Sigmoid colon (tissue), 7 donors: Measurements from ENCODE around the gene RNF151. TPM values are rescaled to one million over a fixed set of nuclear protein-coding genes. Genes with fewer than 3 reads are reported as not detected.

ENCODE experiments used
- DNase-seq: peaks from one replicate; pipeline ENCODE4 v3.0.0-alpha.2; 2019
- H3K27ac ChIP-seq, 4 donors: fragments of 200-600 bp; sonication (generic); one replicate each; pipeline ENCODE4 v1.5.1; 2016 to 2019; ENCODE audit warnings: mild to moderate bottlenecking in 1 of 4
- H3K27me3 ChIP-seq, 3 donors: fragments of 200-600 bp; sonication (generic); one replicate each; pipeline ENCODE4 v1.5.1; 2019; ENCODE audit warnings: mild to moderate bottlenecking in 1 of 3
- H3K36me3 ChIP-seq, 4 donors: fragments of 200-600 bp; sonication (generic); one replicate each; pipeline ENCODE4 v1.5.1; 2016 to 2019
- H3K4me1 ChIP-seq, 4 donors: fragments of 200-600 bp; sonication (generic); one replicate each; pipeline ENCODE4 v1.5.1; 2017 to 2019
- H3K4me3 ChIP-seq, 4 donors: fragments of 200-600 bp; sonication (generic); one replicate each; pipeline ENCODE4 v1.5.1; 2017 to 2019; ENCODE audit warnings: mild to moderate bottlenecking in 2 of 4, moderate library complexity in 1 of 4
- H3K9me3 ChIP-seq, 4 donors: fragments of 200-600 bp in 3 of 4; sonication (generic) in 3 of 4; one replicate each; pipeline versions ENCODE4 v1.5.1 to v1.6.1; 2013 to 2019
- CTCF ChIP-seq, 4 experiments: fragments of 450-650 bp in 3 of 4; fragments of 200-600 bp in 1 of 4; IDR thresholded peaks; one replicate each; pipeline ENCODE4 v1.5.1; 2016 to 2019; ENCODE audit warnings: antibody characterized with exemption in 4 of 4, mild to moderate bottlenecking in 3 of 4, moderate library complexity in 2 of 4
- EP300 ChIP-seq, 4 donors: sonication (generic); formaldehyde crosslinking; IDR thresholded peaks; one replicate each; pipeline ENCODE4 v1.6.1; 2017; ENCODE audit warnings: antibody characterized with exemption in 4 of 4
- POLR2A ChIP-seq, 2 donors: fragments of 450-650 bp; IDR thresholded peaks; one replicate each; pipeline ENCODE4 v1.6.1; 2016; ENCODE audit warnings: antibody characterized with exemption in 2 of 2, mild to moderate bottlenecking in 2 of 2, moderate library complexity in 2 of 2
- POLR2AphosphoS5 ChIP-seq, 4 donors: sonication (generic); formaldehyde crosslinking; IDR thresholded peaks; one replicate each; pipeline ENCODE4 v1.6.1; 2017; ENCODE audit warnings: antibody characterized with exemption in 4 of 4
- WGBS, 2 donors: extraction: QIAGEN DNeasy Blood & Tissue Kit; methylation state at CpG; one replicate each; pipeline ENCODE4 v1.1.7; 2013; 5-methylcytosine and 5-hydroxymethylcytosine counted together
- intact Hi-C: fragments of 100-400 bp; cut with DNase I; formaldehyde crosslinking; loops from one replicate; pipeline ENCODE4 v1.15.1; 2023
- polyA plus RNA-seq, 3 donors: library from polyadenylated mRNA; stranded (reverse); fragments of 200-250 nt; gene quantifications; one replicate each; pipeline ENCODE4 v1.2.3, GENCODE V29; 2013
- small RNA-seq, 3 donors: library from RNA; depleted of rRNA; stranded (forward); fragments of <200 nt; gene quantifications; one replicate each; pipeline ENCODE3, GENCODE V24; 2016
- total RNA-seq, 4 donors: library from RNA; depleted of rRNA; stranded (reverse); fragments of >200 nt; gene quantifications; one replicate each; pipeline ENCODE4 v1.1.0, GENCODE V29; 2016
- donor health status: healthy with polysubstance abuse.
- donor health status: Bipolar disorder and iron deficiency.
- donor health status: healthy.

The RNF151 gene
- total and polyA plus RNA-seq, 7 donors = 0.10 TPM; not detected in 6

- Histone ChIP-seq H3K27me3 (peaks cover 15 to 27% (median 25%) of the 10 kb centered on the region in 3 donors), H3K9me3 (no peaks in the 10 kb centered on the region), H3K4me1 (peaks cover 0 to 16% (median 13%) of the 10 kb centered on the region in 4 donors), H3K36me3 (no peaks in the 10 kb centered on the region), H3K27ac (no peak overlapping the region), H3K4me3 (no peak overlapping the region)
- DNase-seq = no peak
- WGBS, 2 donors = 18 to 73% methylated on average over 24 of the region's 24 CpGs
- TF ChIP-seq POLR2AphosphoS5 (IDR thresholded peaks at IDR 0.05) = no peak
- TF ChIP-seq POLR2A (IDR thresholded peaks at IDR 0.05) = no peak
- TF ChIP-seq EP300 (IDR thresholded peaks at IDR 0.05) = no peak
- TF ChIP-seq CTCF (IDR thresholded peaks at IDR 0.05) = no peak
- intact Hi-C loops = no loop called here
These were observed 48.7 kb downstream of the RNF151 start for GRCh38 chr16:2015117-2015946.

- Histone ChIP-seq H3K4me1 (peaks cover 0 to 15% (median 13%) of the 10 kb centered on the region in 4 donors), H3K27me3 (peaks cover 20 to 32% (median 31%) of the 10 kb centered on the region in 3 donors), H3K9me3 (no peaks in the 10 kb centered on the region), H3K27ac (no peak overlapping the region), H3K4me3 (no peak overlapping the region), H3K36me3 (no peaks in the 10 kb centered on the region)
- 32 to 77% methylated on average over 7 of the region's 7 CpGs for WGBS, 2 donors
- DNase-seq = no peak
- intact Hi-C loops = no loop called here
- TF ChIP-seq CTCF (IDR thresholded peaks at IDR 0.05) = no peak
- no peak for TF ChIP-seq POLR2A (IDR thresholded peaks at IDR 0.05)
- no peak for TF ChIP-seq POLR2AphosphoS5 (IDR thresholded peaks at IDR 0.05)
- no peak for TF ChIP-seq EP300 (IDR thresholded peaks at IDR 0.05)
These were observed 49.2 kb downstream of the RNF151 start for GRCh38 chr16:2015947-2016208.

GRCh38 chr16:2016407-2016922 is 49.8 kb downstream of the RNF151 start:
- peaks cover 0 to 15% (median 13%) of the 10 kb centered on the region in 4 donors for H3K4me1 ChIP-seq
- no peaks in the 10 kb centered on the region for H3K36me3 ChIP-seq
- TF ChIP-seq EP300 (IDR thresholded peaks at IDR 0.05) (no peak), POLR2A (IDR thresholded peaks at IDR 0.05) (no peak), POLR2AphosphoS5 (IDR thresholded peaks at IDR 0.05) (no peak), CTCF (IDR thresholded peaks at IDR 0.05) (no peak)
- H3K9me3 ChIP-seq = no peaks in the 10 kb centered on the region
- no peak overlapping the region for H3K4me3 ChIP-seq
- intact Hi-C loops = no loop called here
- WGBS, 2 donors = 54 to 73% methylated on average over 13 of the region's 13 CpGs
- no peak overlapping the region for H3K27ac ChIP-seq
- DNase-seq = no peak
- peaks cover 22 to 38% (median 37%) of the 10 kb centered on the region in 3 donors for H3K27me3 ChIP-seq

Small RNAs within 50 kb of the gene (small RNA-seq; reads per million reads assigned to genes)
- gene AC005363.2 (0 to 0.32 (median 0) reads per million in 3 donors), gene RN7SL219P (0 to 0.06 (median 0) reads per million in 3 donors), gene SNORA10 (0 reads per million in 3 donors), gene SNORA64 (0 reads per million in 3 donors)

Other genes with a start within 250 kb of the RNF151 start
- gene NME3, start 195.3 kb upstream of the RNF151 start, total RNA-seq = 100 to 1,000 TPM in 3 of 4 donors, 10 to 100 TPM in 1; 79.8 to 152 (median 128) TPM
- gene NME3, start 195.3 kb upstream of the RNF151 start, polyA plus RNA-seq = 10 to 100 TPM; 32.4 to 87.8 (median 41.4) TPM
- gene EME2, start 194.0 kb upstream of the RNF151 start, total RNA-seq = 10 to 100 TPM in 1 of 4 donors, 1 to 10 TPM in 3; 4.3 to 10.5 (median 7.2) TPM
- 10 to 100 TPM in 1 of 3 donors, 1 to 10 TPM in 2; 1.8 to 17.1 (median 2.5) TPM for gene EME2, start 194.0 kb upstream of the RNF151 start, polyA plus RNA-seq
- 100 to 1,000 TPM in 1 of 4 donors, 10 to 100 TPM in 3; 61.5 to 104 (median 71.1) TPM for gene MRPS34, start 193.7 kb upstream of the RNF151 start, total RNA-seq
- gene MRPS34, start 193.7 kb upstream of the RNF151 start, polyA plus RNA-seq = 100 to 1,000 TPM; 114 to 198 (median 129) TPM
- 10 to 100 TPM; 61.4 to 98.4 (median 78.9) TPM for gene SPSB3, start 184.3 kb upstream of the RNF151 start, total RNA-seq
- 10 to 100 TPM; 34.4 to 59.5 (median 40.2) TPM for gene SPSB3, start 184.3 kb upstream of the RNF151 start, polyA plus RNA-seq
- 100 to 1,000 TPM in 2 of 4 donors, 10 to 100 TPM in 2; 77.8 to 170 (median 98.1) TPM for gene NUBP2, start 183.9 kb upstream of the RNF151 start, total RNA-seq
- 10 to 100 TPM; 53.5 to 69.1 (median 56.6) TPM for gene NUBP2, start 183.9 kb upstream of the RNF151 start, polyA plus RNA-seq
- gene IGFALS, start 173.2 kb upstream of the RNF151 start, total RNA-seq = 1 to 10 TPM; 1.1 to 2.2 (median 1.5) TPM
- 1 to 10 TPM in 2 of 3 donors, under 1 TPM in 1; 0.46 to 2.0 (median 1.2) TPM for gene IGFALS, start 173.2 kb upstream of the RNF151 start, polyA plus RNA-seq
- 100 to 1,000 TPM in 3 of 4 donors, 10 to 100 TPM in 1; 73.4 to 163 (median 140) TPM for gene HAGH, start 140.0 kb upstream of the RNF151 start, total RNA-seq
- 10 to 100 TPM; 54.1 to 86.9 (median 68.4) TPM for gene HAGH, start 140.0 kb upstream of the RNF151 start, polyA plus RNA-seq
- 10 to 100 TPM; 27.7 to 35.0 (median 29.3) TPM for gene FAHD1, start 139.7 kb upstream of the RNF151 start, total RNA-seq
- 100 to 1,000 TPM in 1 of 3 donors, 10 to 100 TPM in 2; 58.9 to 137 (median 62.5) TPM for gene FAHD1, start 139.7 kb upstream of the RNF151 start, polyA plus RNA-seq
- gene MEIOB, start 94.7 kb upstream of the RNF151 start, total RNA-seq = not detected
- gene MEIOB, start 94.7 kb upstream of the RNF151 start, polyA plus RNA-seq = under 1 TPM in 1 of 3 donors, not detected in 2; 0.10 TPM
- not detected for gene HS3ST6, start 48.4 kb upstream of the RNF151 start, total RNA-seq
- gene HS3ST6, start 48.4 kb upstream of the RNF151 start, polyA plus RNA-seq = 1 to 10 TPM in 1 of 3 donors, under 1 TPM in 1, not detected in 1; 0.09 to 6.0 TPM
- gene MSRB1, start 23.7 kb upstream of the RNF151 start, total RNA-seq = 10 to 100 TPM; 17.8 to 35.7 (median 19.0) TPM
- gene MSRB1, start 23.7 kb upstream of the RNF151 start, polyA plus RNA-seq = 100 to 1,000 TPM in 1 of 3 donors, 10 to 100 TPM in 2; 64.7 to 136 (median 69.1) TPM
- gene RPL3L, start 12.2 kb upstream of the RNF151 start, total RNA-seq = not detected
- gene RPL3L, start 12.2 kb upstream of the RNF151 start, polyA plus RNA-seq = under 1 TPM in 2 of 3 donors, not detected in 1; 0.04 to 0.60 TPM
- gene NDUFB10, start 7.3 kb upstream of the RNF151 start, total RNA-seq = 100 to 1,000 TPM; 200 to 332 (median 264) TPM
- gene NDUFB10, start 7.3 kb upstream of the RNF151 start, polyA plus RNA-seq = 100 to 1,000 TPM; 298 to 489 (median 369) TPM
- 1,000 to 10,000 TPM; 1,478 to 1,994 (median 1,643) TPM for gene RPS2, start 2.0 kb upstream of the RNF151 start, total RNA-seq
- gene RPS2, start 2.0 kb upstream of the RNF151 start, polyA plus RNA-seq = 1,000 to 10,000 TPM; 1,713 to 3,277 (median 2,927) TPM
- gene TBL3, start 5.2 kb downstream of the RNF151 start, total RNA-seq = 10 to 100 TPM; 19.4 to 27.4 (median 26.1) TPM
- gene TBL3, start 5.2 kb downstream of the RNF151 start, polyA plus RNA-seq = 10 to 100 TPM; 14.3 to 37.4 (median 14.4) TPM
- gene NOXO1, start 14.6 kb downstream of the RNF151 start, total RNA-seq = not detected
- 10 to 100 TPM; 13.8 to 47.3 (median 15.0) TPM for gene NOXO1, start 14.6 kb downstream of the RNF151 start, polyA plus RNA-seq
- 10 to 100 TPM; 17.5 to 23.8 (median 21.2) TPM for gene GFER, start 17.3 kb downstream of the RNF151 start, total RNA-seq
- 100 to 1,000 TPM in 1 of 3 donors, 10 to 100 TPM in 2; 67.3 to 125 (median 82.9) TPM for gene GFER, start 17.3 kb downstream of the RNF151 start, polyA plus RNA-seq
- 1 to 10 TPM in 3 of 4 donors, under 1 TPM in 1; 0.82 to 8.3 (median 6.3) TPM for gene SYNGR3, start 23.1 kb downstream of the RNF151 start, total RNA-seq
- gene SYNGR3, start 23.1 kb downstream of the RNF151 start, polyA plus RNA-seq = 1 to 10 TPM in 2 of 3 donors, under 1 TPM in 1; 0.60 to 4.0 (median 1.2) TPM
- 10 to 100 TPM; 12.8 to 27.2 (median 17.7) TPM for gene ZNF598, start 43.0 kb downstream of the RNF151 start, total RNA-seq
- gene ZNF598, start 43.0 kb downstream of the RNF151 start, polyA plus RNA-seq = 10 to 100 TPM; 20.3 to 57.0 (median 21.0) TPM
- not detected for gene NPW, start 52.9 kb downstream of the RNF151 start, total RNA-seq
- gene NPW, start 52.9 kb downstream of the RNF151 start, polyA plus RNA-seq = under 1 TPM in 1 of 3 donors, not detected in 2; 0.71 TPM
- gene NHERF2, start 60.0 kb downstream of the RNF151 start, total RNA-seq = 10 to 100 TPM; 23.5 to 57.9 (median 29.5) TPM
- 100 to 1,000 TPM in 1 of 3 donors, 10 to 100 TPM in 2; 46.7 to 105 (median 65.4) TPM for gene NHERF2, start 60.0 kb downstream of the RNF151 start, polyA plus RNA-seq
- gene NTHL1, start 81.0 kb downstream of the RNF151 start, total RNA-seq = 10 to 100 TPM; 18.4 to 33.8 (median 25.6) TPM
- 10 to 100 TPM; 20.4 to 44.5 (median 35.6) TPM for gene NTHL1, start 81.0 kb downstream of the RNF151 start, polyA plus RNA-seq
- gene TSC2, start 81.1 kb downstream of the RNF151 start, total RNA-seq = 10 to 100 TPM; 25.0 to 80.9 (median 36.9) TPM
- 10 to 100 TPM; 16.9 to 58.4 (median 31.2) TPM for gene TSC2, start 81.1 kb downstream of the RNF151 start, polyA plus RNA-seq
- gene PKD1, start 169.0 kb downstream of the RNF151 start, total RNA-seq = 100 to 1,000 TPM in 2 of 4 donors, 10 to 100 TPM in 2; 81.6 to 372 (median 134) TPM
- gene PKD1, start 169.0 kb downstream of the RNF151 start, polyA plus RNA-seq = 10 to 100 TPM; 10.6 to 61.4 (median 11.4) TPM
- 1 to 10 TPM in 2 of 4 donors, under 1 TPM in 1, not detected in 1; 0.68 to 3.0 (median 1.8) TPM for gene RAB26, start 181.8 kb downstream of the RNF151 start, total RNA-seq
- gene RAB26, start 181.8 kb downstream of the RNF151 start, polyA plus RNA-seq = 10 to 100 TPM; 13.9 to 18.8 (median 16.2) TPM
- gene TRAF7, start 188.9 kb downstream of the RNF151 start, total RNA-seq = 10 to 100 TPM; 30.3 to 46.3 (median 34.9) TPM
- 10 to 100 TPM; 45.0 to 65.1 (median 63.6) TPM for gene TRAF7, start 188.9 kb downstream of the RNF151 start, polyA plus RNA-seq
- under 1 TPM in 3 of 4 donors, not detected in 1; 0.27 to 0.55 (median 0.36) TPM for gene CASKIN1, start 229.7 kb downstream of the RNF151 start, total RNA-seq
- gene CASKIN1, start 229.7 kb downstream of the RNF151 start, polyA plus RNA-seq = under 1 TPM; under 0.01 to 0.44 (median 0.23) TPM
- gene MLST8, start 238.6 kb downstream of the RNF151 start, total RNA-seq = 10 to 100 TPM; 30.6 to 48.5 (median 37.1) TPM
- gene MLST8, start 238.6 kb downstream of the RNF151 start, polyA plus RNA-seq = 10 to 100 TPM; 41.4 to 58.7 (median 42.0) TPM
- 10 to 100 TPM in 1 of 4 donors, 1 to 10 TPM in 3; 1.8 to 21.3 (median 4.7) TPM for gene BRICD5, start 244.0 kb downstream of the RNF151 start, total RNA-seq
- 1 to 10 TPM in 1 of 3 donors, not detected in 2; 8.3 TPM for gene BRICD5, start 244.0 kb downstream of the RNF151 start, polyA plus RNA-seq
- 10 to 100 TPM in 2 of 4 donors, 1 to 10 TPM in 2; 9.0 to 14.4 (median 10.0) TPM for gene PGP, start 248.0 kb downstream of the RNF151 start, total RNA-seq
- gene PGP, start 248.0 kb downstream of the RNF151 start, polyA plus RNA-seq = 10 to 100 TPM in 2 of 3 donors, 1 to 10 TPM in 1; 6.0 to 20.2 (median 11.1) TPM